ENCODE measurements around the gene TSEN2.

- TF ChIP-seq CTCF (IDR thresholded peaks at IDR 0.05) (no peak), POLR2AphosphoS5 (IDR thresholded peaks at IDR 0.05) (no peak), POLR2A (IDR thresholded peaks at IDR 0.05) (no peak)
Observed at GRCh38 chr3:12486916-12487315, 2.6 kb downstream of the TSEN2 start.

Data from suprapubic skin (tissue), 4 donors.